ENCODE measurements around the gene FYN. TPM values are rescaled to one million over a fixed set of nuclear protein-coding genes. Genes with fewer than 3 reads are reported as not detected.

Gene FYN
- total and polyA plus RNA-seq, 4 donors = 11.2 to 28.3 (median 19.7) TPM

GRCh38 chr6:111784433-111784832, 88.8 kb downstream of the FYN start:
- Histone ChIP-seq H3K4me3 (ENCODE audit: low read depth in 1 of 3, low read length in 3 of 3) (no peak overlapping the region), H3K36me3 (ENCODE audit: control insufficient read depth in 4 of 4, insufficient read depth in 3 of 4, low read depth in 1 of 4, low read length in 3 of 4) (no peaks in the 10 kb centered on the region), H3K4me1 (ENCODE audit: control insufficient read depth in 4 of 4, insufficient read depth in 4 of 4, low read length in 3 of 4) (no peaks in the 10 kb centered on the region), H3K27me3 (ENCODE audit: control insufficient read depth in 4 of 4, insufficient read depth in 4 of 4, low read length in 3 of 4) (no peaks in the 10 kb centered on the region), H3K9me3 (ENCODE audit: control insufficient read depth in 4 of 4, low read length in 3 of 4) (no peaks in the 10 kb centered on the region), H3K27ac (ENCODE audit: low read depth in 1 of 2, low read length in 2 of 2) (peak overlapping the region in 1 of 2 donors; percentile 1), H3K9ac (ENCODE audit: low read depth in 1 of 2, low read length in 2 of 2) (no peak overlapping the region)
- 39% methylated on average over 2 of the region's 2 CpGs for WGBS
- TF ChIP-seq, protein P1, sequence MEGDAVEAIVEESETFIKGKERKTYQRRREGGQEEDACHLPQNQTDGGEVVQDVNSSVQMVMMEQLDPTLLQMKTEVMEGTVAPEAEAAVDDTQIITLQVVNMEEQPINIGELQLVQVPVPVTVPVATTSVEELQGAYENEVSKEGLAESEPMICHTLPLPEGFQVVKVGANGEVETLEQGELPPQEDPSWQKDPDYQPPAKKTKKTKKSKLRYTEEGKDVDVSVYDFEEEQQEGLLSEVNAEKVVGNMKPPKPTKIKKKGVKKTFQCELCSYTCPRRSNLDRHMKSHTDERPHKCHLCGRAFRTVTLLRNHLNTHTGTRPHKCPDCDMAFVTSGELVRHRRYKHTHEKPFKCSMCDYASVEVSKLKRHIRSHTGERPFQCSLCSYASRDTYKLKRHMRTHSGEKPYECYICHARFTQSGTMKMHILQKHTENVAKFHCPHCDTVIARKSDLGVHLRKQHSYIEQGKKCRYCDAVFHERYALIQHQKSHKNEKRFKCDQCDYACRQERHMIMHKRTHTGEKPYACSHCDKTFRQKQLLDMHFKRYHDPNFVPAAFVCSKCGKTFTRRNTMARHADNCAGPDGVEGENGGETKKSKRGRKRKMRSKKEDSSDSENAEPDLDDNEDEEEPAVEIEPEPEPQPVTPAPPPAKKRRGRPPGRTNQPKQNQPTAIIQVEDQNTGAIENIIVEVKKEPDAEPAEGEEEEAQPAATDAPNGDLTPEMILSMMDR (IDR thresholded peaks at IDR 0.05; ENCODE audit: low read depth, low read length, missing input control) = no peak
- TF ChIP-seq RAD21 (IDR thresholded peaks at IDR 0.05) = peak in 1 of 2 donors; percentile 20
- TF ChIP-seq FOXA1 (IDR thresholded peaks at IDR 0.05) = no peak
- TF ChIP-seq HNF4G (IDR thresholded peaks at IDR 0.05) = no peak
- TF ChIP-seq EGR1 (IDR thresholded peaks at IDR 0.05; ENCODE audit: low read depth in 2 of 2) = no peak
- no peak for TF ChIP-seq RXRA (IDR thresholded peaks at IDR 0.05)
- peak; percentile 64 for TF ChIP-seq NR2F2 (IDR thresholded peaks at IDR 0.05)
- no peak for TF ChIP-seq HNF4A (conservative IDR thresholded peaks at IDR 0.05)
- no peak for TF ChIP-seq FOXA2 (IDR thresholded peaks at IDR 0.05)
- no peak for TF ChIP-seq TAF1 (conservative IDR thresholded peaks at IDR 0.05)
- TF ChIP-seq MAX (IDR thresholded peaks at IDR 0.05) = no peak
- DNase-seq (ENCODE audit: low spot score) = no peak

DNA sequence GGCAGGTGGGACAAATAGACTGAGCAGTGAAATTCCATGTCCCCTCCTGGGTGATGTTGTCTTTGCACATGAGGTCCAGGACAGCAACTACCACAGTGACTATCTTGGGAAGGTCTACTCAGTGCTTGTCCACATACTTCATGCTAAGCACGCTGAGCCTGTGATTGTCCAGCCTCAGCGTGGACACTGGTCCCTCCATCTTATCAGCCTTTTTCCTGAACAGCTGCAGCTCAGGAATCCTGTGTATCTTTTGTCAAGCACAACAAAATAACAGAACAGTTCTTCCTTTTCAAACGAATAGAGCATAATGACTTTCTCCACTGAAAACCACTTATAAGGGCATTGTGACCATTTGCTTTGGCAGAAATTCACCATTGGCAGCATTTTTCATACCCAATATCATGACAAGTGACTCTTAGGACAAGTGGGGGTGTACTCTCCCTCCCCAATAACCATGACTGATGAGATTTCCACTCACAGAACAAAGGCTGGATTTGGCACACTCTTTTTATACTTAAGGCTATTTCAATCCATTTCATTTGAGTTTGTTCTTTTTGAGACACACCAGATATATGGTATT, 90.3 kb downstream of the FYN start:
- H3K4me3 ChIP-seq (ENCODE audit: low read depth in 1 of 3, low read length in 3 of 3) = no peak overlapping the region
- H3K4me1 ChIP-seq (ENCODE audit: control insufficient read depth in 4 of 4, insufficient read depth in 4 of 4, low read length in 3 of 4) = no peaks in the 10 kb centered on the region
- TF ChIP-seq RXRA (IDR thresholded peaks at IDR 0.05) (no peak), EGR1 (IDR thresholded peaks at IDR 0.05; ENCODE audit: low read depth in 2 of 2) (no peak), NR2F2 (IDR thresholded peaks at IDR 0.05) (no peak), GABPA (IDR thresholded peaks at IDR 0.05 in 1 of 2, conservative IDR thresholded peaks at IDR 0.05 in 1 of 2) (no peak), HNF4A (conservative IDR thresholded peaks at IDR 0.05) (no peak), SP1 (IDR thresholded peaks at IDR 0.05) (no peak), FOXA1 (IDR thresholded peaks at IDR 0.05) (no peak), MAX (IDR thresholded peaks at IDR 0.05) (no peak), FOXA2 (IDR thresholded peaks at IDR 0.05) (no peak), HNF4G (IDR thresholded peaks at IDR 0.05) (no peak)
- TF ChIP-seq, protein P1 (IDR thresholded peaks at IDR 0.05; ENCODE audit: low read depth, low read length, missing input control) = no peak
- TF ChIP-seq, protein P2, sequence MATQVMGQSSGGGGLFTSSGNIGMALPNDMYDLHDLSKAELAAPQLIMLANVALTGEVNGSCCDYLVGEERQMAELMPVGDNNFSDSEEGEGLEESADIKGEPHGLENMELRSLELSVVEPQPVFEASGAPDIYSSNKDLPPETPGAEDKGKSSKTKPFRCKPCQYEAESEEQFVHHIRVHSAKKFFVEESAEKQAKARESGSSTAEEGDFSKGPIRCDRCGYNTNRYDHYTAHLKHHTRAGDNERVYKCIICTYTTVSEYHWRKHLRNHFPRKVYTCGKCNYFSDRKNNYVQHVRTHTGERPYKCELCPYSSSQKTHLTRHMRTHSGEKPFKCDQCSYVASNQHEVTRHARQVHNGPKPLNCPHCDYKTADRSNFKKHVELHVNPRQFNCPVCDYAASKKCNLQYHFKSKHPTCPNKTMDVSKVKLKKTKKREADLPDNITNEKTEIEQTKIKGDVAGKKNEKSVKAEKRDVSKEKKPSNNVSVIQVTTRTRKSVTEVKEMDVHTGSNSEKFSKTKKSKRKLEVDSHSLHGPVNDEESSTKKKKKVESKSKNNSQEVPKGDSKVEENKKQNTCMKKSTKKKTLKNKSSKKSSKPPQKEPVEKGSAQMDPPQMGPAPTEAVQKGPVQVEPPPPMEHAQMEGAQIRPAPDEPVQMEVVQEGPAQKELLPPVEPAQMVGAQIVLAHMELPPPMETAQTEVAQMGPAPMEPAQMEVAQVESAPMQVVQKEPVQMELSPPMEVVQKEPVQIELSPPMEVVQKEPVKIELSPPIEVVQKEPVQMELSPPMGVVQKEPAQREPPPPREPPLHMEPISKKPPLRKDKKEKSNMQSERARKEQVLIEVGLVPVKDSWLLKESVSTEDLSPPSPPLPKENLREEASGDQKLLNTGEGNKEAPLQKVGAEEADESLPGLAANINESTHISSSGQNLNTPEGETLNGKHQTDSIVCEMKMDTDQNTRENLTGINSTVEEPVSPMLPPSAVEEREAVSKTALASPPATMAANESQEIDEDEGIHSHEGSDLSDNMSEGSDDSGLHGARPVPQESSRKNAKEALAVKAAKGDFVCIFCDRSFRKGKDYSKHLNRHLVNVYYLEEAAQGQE (IDR thresholded peaks at IDR 0.05) = no peak
- DNase-seq (ENCODE audit: low spot score) = no peak
- H3K27me3 ChIP-seq (ENCODE audit: control insufficient read depth in 4 of 4, insufficient read depth in 4 of 4, low read length in 3 of 4) = no peaks in the 10 kb centered on the region
- H3K9ac ChIP-seq (ENCODE audit: low read depth in 1 of 2, low read length in 2 of 2) = no peak overlapping the region
- 72% methylated on average over 3 of the region's 3 CpGs for WGBS
- no peaks in the 10 kb centered on the region for H3K9me3 ChIP-seq (ENCODE audit: control insufficient read depth in 4 of 4, low read length in 3 of 4)
- no peak overlapping the region for H3K27ac ChIP-seq (ENCODE audit: low read depth in 1 of 2, low read length in 2 of 2)
- no peaks in the 10 kb centered on the region for H3K36me3 ChIP-seq (ENCODE audit: control insufficient read depth in 4 of 4, insufficient read depth in 3 of 4, low read depth in 1 of 4, low read length in 3 of 4)
